GM19438 (cell line): ENCODE results near the gene HNRNPUL1.

ENCODE experiments used
- ATAC-seq: cut with Tn5 transposase; IDR thresholded peaks from one replicate; pipeline ENCODE4 v1.9.1; 2021; ENCODE audit warnings: low read depth; ENCODE audit not compliant: unreplicated experiment

HNRNPUL1 gene

GRCh38 chr19:41307090-41307875, 43.1 kb downstream of the HNRNPUL1 start:
- ATAC-seq: no peak

DNA sequence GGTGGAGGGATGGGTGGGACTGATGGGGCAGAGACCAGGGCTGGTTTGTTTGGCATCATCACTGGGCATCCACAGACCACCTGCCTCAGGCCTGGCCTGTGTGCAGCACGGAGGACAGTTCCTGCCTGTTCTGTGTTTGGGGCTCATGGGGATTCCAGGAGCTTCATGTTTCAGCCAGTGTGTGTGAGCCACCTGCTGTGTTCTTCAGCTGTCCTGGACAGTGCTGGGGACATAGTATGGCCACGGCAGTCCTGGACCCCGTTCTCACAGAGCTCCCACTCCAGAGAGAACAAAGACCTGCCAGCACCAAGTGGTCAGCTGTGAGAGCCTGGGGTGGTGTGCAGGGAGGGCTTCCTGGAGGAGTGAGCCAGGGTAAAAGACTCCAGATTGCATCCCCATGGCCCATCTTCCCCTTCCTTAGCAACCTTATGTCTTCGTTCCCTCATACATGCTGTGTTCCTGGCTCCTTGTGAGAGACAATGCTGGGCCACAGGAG, 43.8 kb downstream of the HNRNPUL1 start:
- no peak for ATAC-seq

DNA sequence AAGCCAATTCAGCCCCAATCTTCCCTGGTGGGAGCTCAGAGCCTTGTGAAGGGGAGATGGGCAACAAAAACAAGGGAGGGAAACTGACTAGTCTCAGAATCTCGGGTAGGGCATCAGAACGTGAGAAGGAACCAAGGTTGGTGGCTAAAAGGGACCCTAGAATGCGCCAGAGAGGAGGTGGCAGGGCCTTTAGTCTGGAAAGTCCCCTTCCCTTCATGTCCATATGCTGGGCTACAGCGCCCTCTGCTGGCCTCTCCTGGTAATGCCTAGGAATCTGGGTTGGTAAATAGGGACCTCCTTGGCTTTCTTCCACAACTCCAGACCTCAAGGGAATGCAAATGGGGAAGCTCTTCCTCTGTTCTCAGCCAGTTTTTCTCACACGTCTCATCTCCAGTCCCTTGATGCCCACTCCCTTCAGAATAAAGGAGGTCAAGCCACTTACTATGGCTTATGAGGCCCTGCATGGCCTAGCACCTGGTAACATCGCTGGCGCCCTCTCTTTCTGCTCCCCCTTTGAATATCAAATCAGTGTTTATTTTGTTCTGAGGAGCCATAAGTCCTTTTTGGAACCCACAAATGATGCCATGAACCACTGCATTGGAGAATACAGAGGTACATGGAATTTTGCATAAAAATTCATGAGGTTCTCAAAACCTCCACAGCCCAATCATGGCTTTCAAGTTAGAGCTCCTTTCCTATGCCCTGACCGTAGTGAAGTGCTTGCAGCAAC, 44.4 kb downstream of the HNRNPUL1 start:
- no peak for ATAC-seq

GRCh38 chr19:41309180-41310032, 45.2 kb downstream of the HNRNPUL1 start:
- ATAC-seq: no peak

DNA sequence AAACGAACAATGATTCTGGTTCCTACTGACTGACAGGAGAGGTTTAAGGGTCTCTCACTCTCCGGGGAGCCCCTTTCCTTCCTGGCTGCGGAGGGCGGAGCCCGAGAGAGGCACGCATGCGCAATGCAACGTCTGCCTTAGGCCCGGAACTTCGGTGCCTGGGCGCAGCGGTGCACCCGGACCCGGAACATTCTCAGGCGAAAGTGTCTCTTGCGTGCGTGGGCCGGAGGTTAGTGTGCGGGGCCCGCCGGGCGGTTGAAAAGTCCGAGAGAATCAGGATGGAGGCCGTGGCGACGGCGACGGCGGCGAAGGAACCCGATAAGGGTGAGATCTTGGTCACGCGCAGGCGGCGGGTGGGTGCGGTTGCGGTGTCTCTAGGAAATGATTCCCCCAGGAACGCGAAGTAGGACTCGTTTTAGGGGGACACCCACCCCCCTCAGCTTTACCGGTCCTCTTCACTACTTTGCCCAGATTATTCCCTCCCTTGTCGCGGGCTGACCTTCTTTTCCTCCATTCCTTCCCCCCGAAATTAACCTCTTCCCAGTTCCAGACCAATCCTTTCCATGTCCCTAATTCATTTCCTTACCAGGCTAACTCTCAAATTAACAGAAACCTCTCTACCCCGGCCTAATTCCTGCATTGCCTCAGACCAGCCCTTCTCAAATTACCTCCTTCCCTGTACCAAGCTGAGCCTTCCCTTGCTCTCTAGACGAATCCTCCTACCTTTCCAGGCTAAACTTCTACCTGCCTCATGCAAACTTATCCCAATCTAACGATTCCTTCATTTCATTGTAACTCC, 46.1 kb downstream of the HNRNPUL1 start, which contains the start of gene CCDC97:
Gene CCDC97 (plus strand): TSS at position 140 of the 799 bp plus-strand sequence. CDS start 139 bp downstream, at position 279.
- peak; percentile 73 for ATAC-seq

GRCh38 chr19:41311072-41311471, 46.9 kb downstream of the HNRNPUL1 start:
- ATAC-seq: no peak

DNA sequence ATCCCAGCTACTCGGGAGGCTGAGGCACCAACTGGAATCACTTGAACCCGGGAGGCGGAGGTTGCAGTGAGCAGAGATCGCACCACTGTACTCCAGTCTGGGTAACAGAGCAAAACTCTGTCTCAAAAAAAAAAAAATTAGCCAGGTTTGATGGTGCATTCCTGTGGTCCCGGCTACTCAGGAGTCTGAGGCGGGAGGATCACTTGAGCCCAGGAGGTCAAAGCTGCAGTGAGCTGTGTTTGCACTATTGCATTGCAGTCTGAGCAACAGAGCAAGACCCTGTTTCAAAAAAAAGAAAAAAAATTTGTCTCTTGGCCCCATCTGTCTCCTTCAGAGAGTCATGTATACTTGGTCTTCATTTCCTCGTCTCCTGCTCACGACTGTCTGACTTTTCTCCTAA, 47.4 kb downstream of the HNRNPUL1 start:
- no peak for ATAC-seq

DNA sequence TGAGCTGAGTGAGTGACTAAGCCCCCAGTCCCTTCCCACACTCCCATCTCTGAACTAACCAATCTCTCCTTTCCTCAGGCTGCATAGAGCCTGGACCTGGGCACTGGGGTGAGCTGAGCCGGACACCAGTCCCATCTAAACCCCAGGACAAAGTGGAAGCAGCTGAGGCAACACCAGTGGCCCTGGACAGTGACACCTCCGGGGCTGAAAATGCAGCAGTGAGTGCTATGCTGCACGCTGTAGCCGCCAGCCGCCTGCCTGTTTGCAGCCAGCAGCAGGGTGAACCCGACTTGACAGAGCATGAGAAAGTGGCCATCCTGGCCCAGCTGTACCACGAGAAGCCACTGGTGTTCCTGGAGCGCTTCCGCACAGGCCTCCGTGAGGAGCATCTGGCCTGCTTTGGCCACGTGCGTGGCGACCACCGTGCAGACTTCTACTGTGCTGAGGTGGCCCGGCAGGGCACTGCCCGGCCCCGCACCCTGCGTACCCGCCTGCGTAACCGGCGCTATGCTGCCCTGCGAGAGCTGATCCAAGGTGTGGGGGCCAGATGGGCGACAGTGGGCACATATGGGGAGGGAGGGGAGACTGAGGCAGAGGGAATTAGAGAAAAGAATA, 52.2 kb downstream of the HNRNPUL1 start:
- no peak for ATAC-seq

DNA sequence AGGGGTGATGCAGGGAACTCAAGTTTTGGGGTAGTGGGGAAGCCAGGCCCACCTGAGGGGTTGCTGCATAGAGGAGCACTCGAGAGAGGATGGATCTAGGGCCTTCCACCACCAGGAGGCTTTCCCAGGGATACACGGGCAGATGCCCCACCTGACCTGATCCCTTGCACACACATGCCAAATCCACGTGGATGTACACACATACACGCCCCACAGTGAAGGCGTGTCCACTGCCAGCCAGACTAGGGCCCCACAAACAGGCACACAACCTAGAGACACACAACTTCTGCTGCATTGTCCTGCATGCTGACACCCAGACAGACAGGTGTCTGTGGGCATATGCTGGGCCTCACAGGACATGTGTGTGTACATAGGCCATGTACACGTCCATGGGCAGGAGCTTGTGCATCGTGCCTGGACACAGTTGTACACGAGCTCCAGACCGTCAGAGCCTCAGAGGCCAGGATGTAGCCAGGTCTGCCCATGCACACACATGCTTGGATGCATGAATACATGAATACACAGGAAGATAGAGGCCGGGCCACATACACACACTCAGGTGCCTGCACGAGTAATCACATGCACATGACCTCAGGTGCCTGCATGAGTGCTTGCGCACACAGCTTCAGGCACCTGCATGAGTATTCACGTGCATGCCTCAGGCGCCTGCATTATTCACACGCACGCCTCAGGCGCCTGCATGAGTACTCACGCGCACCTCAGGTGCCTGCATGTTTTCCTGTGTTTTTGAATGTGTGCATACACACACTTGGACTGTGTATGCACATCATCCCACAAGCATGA, 54.7 kb downstream of the HNRNPUL1 start:
- no peak for ATAC-seq

DNA sequence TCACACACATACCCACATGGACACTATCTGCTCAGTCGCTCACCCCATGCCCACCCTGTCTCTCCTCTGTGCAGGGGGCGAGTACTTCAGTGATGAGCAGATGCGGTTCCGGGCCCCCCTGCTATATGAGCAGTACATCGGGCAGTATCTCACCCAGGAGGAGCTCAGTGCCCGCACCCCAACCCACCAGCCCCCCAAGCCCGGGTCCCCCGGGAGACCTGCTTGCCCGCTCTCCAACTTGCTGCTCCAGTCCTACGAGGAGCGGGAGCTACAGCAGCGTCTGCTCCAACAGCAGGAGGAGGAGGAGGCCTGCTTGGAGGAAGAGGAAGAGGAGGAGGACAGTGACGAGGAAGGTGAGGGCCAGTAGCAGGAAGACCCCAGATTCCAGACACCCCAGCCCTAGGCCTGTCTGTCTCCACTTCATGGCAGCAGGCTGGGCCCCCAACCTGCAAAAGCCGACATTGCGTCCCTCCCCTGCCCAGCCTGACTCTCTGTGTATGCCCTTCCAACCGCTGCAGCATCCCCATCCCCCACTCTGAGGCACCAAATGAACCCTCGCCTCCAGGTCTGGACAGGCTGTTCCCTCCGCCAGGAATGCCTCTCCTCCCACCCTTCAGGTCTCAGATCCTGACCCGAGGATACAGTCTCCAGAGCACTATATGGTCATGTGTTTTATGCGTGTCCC, 55.5 kb downstream of the HNRNPUL1 start:
- ATAC-seq: no peak

- no peak for ATAC-seq
Observed at GRCh38 chr19:41320185-41320518, 56.0 kb downstream of the HNRNPUL1 start.

GRCh38 chr19:41320568-41320967, 56.4 kb downstream of the HNRNPUL1 start:
- no peak for ATAC-seq

DNA sequence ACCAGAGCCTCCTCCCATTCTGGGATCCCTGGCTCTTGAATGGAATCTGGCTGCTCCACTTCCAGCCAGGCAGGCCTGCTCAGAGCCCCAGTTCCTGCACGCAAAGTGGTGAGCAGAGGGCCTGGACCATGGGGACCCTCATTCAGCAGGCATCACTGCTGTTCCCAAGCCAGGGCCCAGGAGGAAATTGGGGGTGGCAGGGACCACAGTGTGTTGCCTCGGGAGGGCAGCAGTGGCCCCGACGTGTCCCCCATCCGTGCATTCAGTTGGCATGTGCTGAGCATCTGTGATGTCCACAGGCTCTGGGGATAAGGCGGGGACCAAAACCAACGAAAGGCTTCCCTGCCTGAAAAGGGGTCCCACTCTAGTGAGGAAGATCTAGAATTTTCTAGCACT, 57.0 kb downstream of the HNRNPUL1 start:
- ATAC-seq: no peak

DNA sequence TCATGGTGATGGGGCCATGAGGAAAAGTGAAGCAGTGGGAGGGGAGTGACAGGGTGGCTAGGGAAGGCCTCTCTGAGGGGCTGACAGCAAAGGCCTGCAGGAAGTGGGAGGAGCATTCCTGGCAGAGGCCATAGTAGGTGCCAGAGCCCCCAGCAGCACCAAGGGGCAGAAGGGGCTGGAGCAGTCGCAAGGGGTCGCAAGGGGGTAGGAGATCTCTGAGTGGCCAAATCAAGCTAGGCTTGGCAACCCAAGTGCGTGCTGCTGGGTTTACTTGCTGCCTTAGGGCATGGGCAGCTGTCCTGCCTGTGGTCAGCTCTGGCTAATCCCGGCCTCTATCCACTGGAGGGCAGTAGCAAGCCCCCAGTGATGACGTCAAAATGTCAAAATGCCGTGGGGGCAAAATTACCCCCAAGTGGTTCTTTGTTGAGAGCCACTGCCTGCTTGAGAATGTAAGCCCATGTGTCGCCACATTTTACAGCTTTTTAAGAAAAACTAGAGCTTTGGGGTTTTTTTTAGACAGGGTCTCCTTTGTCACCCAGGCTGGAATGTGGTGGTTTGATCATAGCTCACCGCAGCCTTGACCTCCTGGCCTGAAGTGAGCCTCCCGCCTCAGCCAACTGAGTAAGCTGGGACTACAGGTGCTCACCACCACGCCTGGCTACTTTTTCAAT, 57.6 kb downstream of the HNRNPUL1 start:
- ATAC-seq: no peak

DNA sequence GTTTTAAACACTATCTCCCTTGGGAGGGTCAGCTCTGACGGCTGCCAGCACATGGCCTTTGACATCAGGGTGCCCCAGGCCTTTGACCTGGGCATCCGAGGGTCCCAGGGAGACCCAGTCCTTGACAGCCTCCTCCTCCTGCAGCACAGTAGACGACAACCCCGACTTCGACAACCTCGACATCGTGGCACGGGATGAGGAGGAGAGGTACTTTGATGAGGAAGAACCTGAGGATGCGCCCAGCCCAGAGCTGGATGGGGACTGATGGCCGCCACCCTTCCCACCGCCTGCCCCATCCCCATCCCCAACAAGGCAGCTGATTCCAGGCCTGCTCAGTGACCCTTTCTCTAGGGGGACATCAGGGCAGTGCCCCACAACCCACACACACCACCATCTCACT, 58.3 kb downstream of the HNRNPUL1 start:
- no peak for ATAC-seq

DNA sequence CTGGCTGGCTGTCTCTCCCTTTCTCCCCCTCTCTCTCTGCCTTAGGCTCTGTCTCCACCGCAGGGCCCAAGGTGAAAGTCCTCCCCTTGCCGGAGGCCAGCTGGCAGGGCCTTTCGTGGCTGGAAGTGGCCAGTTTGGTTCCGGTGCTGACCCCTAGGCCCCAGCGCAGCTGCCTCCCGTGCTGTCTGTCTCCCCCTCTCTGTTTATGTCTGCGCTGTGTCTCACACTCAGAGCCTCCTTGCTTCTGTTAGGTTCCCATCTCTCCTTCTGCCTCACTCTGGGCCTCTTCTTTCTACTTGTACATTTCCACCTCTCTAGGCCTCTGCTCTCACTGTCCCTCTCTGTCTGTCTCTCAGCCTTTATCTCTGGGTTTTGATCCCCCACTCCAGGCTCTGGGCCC, 58.9 kb downstream of the HNRNPUL1 start:
- ATAC-seq: no peak

- no peak for ATAC-seq
Observed at GRCh38 chr19:41323430-41324125, 59.4 kb downstream of the HNRNPUL1 start.
